Panc1 (cell line): ENCODE data around the gene DDX55. TPM values are rescaled to one million over a fixed set of nuclear protein-coding genes. Genes with fewer than 3 reads are reported as not detected.

ENCODE experiments used
- ATAC-seq: fragments of 200-7000 bp; cut with Tn5 transposase; 2 replicates; pipeline ENCODE4 v1.9.1; 2020; ENCODE audit warnings: mild to moderate bottlenecking, moderate library complexity
- BruUV-seq: library from RNA; stranded (reverse); fragments of 400-500 nt; replicated peaks from 2 replicates; lab custom pipeline; 2021; lab: Mats Ljungman, UMichigan
- CTCF ChIA-PET: fragments of 300-600 bp; sonication (Branson Sonifier 250); formaldehyde crosslinking; loops from one replicate; lab custom pipeline; 2022; ENCODE audit warnings: antibody characterized with exemption; lab: Charles Lee
- POLR2A ChIA-PET: fragments of 300-600 bp; sonication (Branson Sonifier 250); formaldehyde crosslinking; loops from one replicate; lab custom pipeline; 2022; ENCODE audit warnings: antibody characterized with exemption; lab: Charles Lee
- DNase-seq: peaks from one replicate; pipeline ENCODE4 v3.0.0-alpha.2; 2010; ENCODE audit warnings: low read depth, low spot score
- H3K27ac ChIP-seq: 2 replicates; pipeline ENCODE4 v1.5.1; 2011; ENCODE audit warnings: mild to moderate bottlenecking, low read length, inconsistent platforms
- H3K27me3 ChIP-seq: fragments of 200-500 bp; sonication (Bioruptor generic); 2 replicates; pipeline ENCODE4 v1.6.0; 2014; ENCODE audit warnings: low read length, inconsistent platforms; ENCODE audit not compliant: control insufficient read depth, insufficient read depth
- H3K36me3 ChIP-seq: fragments of 200-500 bp; sonication (Bioruptor generic); 2 replicates; pipeline ENCODE4 v1.5.1; 2014; ENCODE audit warnings: inconsistent platforms, mild to moderate bottlenecking, low read length, moderate library complexity; ENCODE audit not compliant: control insufficient read depth, insufficient read depth
- H3K4me1 ChIP-seq: 2 replicates; pipeline ENCODE4 v1.5.1; 2011; ENCODE audit warnings: inconsistent platforms, mild to moderate bottlenecking, low read length, moderate library complexity; ENCODE audit not compliant: control insufficient read depth, insufficient read depth
- H3K4me3 ChIP-seq, 2 experiments: 2 replicates each; pipeline ENCODE4 v1.5.1; 2011 to 2012; ENCODE audit warnings: low read depth in 2 of 2, low read length in 2 of 2, mild to moderate bottlenecking in 2 of 2, inconsistent platforms in 1 of 2, moderate library complexity in 1 of 2
- H3K9me3 ChIP-seq: fragments of 200-500 bp; sonication (Bioruptor generic); 2 replicates; pipeline ENCODE4 v1.5.1; 2014; ENCODE audit warnings: low read depth, mild to moderate bottlenecking, inconsistent platforms, low read length, moderate library complexity; ENCODE audit not compliant: control insufficient read depth, insufficient read depth
- POLR2AphosphoS5 ChIP-seq: IDR thresholded peaks from 2 replicates; pipeline ENCODE4 v1.6.1; 2012; ENCODE audit warnings: mild to moderate bottlenecking, low read depth, low read length, moderate library complexity
- SIN3A ChIP-seq: IDR thresholded peaks from 2 replicates; pipeline ENCODE4 v1.6.1; 2012; ENCODE audit warnings: low read depth, mild to moderate bottlenecking, low read length, moderate library complexity, borderline replicate concordance; ENCODE audit not compliant: insufficient read depth
- TCF7L2 ChIP-seq: IDR thresholded peaks from 2 replicates; pipeline ENCODE4 v1.6.1; 2011; ENCODE audit warnings: mild to moderate bottlenecking, low read depth, low read length, inconsistent platforms
- in situ Hi-C: cut with HindIII; loops from 2 replicates; pipeline ENCODE4 v1.10.0; 2016; ENCODE audit warnings: low sequenced_read_pairs, low pct_unique_long_range_greater_than_20kb
- intact Hi-C: fragments of 100-400 bp; cut with micrococcal nuclease; formaldehyde crosslinking; loops from one replicate; pipeline ENCODE4 v1.10.0; 2022; ENCODE audit not compliant: unreplicated experiment
- total RNA-seq: library from RNA; stranded (reverse); gene quantifications from one replicate; pipeline ENCODE4 v1.2.1, GENCODE V29; 2021; ENCODE audit not compliant: unreplicated experiment
- TF ChIP-seq, protein P1 (sequence below): fragments of 450-650 bp; IDR thresholded peaks from 2 replicates; pipeline ENCODE4 v1.5.1; 2017; ENCODE audit warnings: mild to moderate bottlenecking
- TF ChIP-seq, protein P2 (sequence below), 2 experiments: IDR thresholded peaks; 2 replicates each; pipeline ENCODE4 v1.6.1; 2011 to 2012; ENCODE audit warnings: low read depth in 2 of 2, control low read depth in 1 of 2, low read length in 1 of 2, mild to moderate bottlenecking in 1 of 2, moderate library complexity in 1 of 2; ENCODE audit not compliant: insufficient read depth in 1 of 2

Gene DDX55
- total RNA-seq, 1 experiment from 2014 or later, result 46.3 TPM

DNA sequence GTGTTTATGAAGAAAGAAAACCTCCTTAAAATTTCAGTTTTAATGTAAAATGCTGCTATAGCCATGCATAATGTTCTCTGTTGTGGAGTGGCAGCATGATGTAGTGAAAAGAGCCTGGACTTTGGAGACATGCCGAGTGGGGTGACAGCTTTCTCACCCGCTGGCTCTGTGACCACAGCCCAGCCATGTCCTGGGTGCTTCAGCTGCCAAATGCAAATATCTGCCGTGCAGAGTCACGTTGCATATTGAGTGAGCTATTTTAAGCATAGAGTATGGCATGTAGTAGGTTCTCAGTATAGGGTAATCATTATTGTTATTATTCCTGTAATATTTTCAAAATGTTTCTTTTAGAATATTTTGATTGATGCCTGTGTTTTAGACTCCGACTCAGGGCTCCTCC, 53.5 kb downstream of the DDX55 start:
- no peaks in the 10 kb centered on the region for H3K27me3 ChIP-seq
- POLR2A ChIA-PET, result no interaction called here
- BruUV-seq, result no TSS peak
- no peak overlapping the region for H3K27ac ChIP-seq
- intact Hi-C loops, result no loop called here
- DNase-seq, result no peak
- no peaks in the 10 kb centered on the region for H3K9me3 ChIP-seq
- CTCF ChIA-PET, result interaction anchor here (0.5 kb wide), 1 partner anchor 8 kb away, joined by 7 read pairs; no protein-coding TSS in a partner anchor
- in situ Hi-C loops, result no loop called here
- H3K4me1 ChIP-seq, result no peaks in the 10 kb centered on the region
- no peak overlapping the region for H3K4me3 ChIP-seq
- TF ChIP-seq TCF7L2 (no peak), POLR2AphosphoS5 (no peak), SIN3A (no peak)
- TF ChIP-seq, protein P1, sequence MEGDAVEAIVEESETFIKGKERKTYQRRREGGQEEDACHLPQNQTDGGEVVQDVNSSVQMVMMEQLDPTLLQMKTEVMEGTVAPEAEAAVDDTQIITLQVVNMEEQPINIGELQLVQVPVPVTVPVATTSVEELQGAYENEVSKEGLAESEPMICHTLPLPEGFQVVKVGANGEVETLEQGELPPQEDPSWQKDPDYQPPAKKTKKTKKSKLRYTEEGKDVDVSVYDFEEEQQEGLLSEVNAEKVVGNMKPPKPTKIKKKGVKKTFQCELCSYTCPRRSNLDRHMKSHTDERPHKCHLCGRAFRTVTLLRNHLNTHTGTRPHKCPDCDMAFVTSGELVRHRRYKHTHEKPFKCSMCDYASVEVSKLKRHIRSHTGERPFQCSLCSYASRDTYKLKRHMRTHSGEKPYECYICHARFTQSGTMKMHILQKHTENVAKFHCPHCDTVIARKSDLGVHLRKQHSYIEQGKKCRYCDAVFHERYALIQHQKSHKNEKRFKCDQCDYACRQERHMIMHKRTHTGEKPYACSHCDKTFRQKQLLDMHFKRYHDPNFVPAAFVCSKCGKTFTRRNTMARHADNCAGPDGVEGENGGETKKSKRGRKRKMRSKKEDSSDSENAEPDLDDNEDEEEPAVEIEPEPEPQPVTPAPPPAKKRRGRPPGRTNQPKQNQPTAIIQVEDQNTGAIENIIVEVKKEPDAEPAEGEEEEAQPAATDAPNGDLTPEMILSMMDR, result no peak
- TF ChIP-seq, protein P2, sequence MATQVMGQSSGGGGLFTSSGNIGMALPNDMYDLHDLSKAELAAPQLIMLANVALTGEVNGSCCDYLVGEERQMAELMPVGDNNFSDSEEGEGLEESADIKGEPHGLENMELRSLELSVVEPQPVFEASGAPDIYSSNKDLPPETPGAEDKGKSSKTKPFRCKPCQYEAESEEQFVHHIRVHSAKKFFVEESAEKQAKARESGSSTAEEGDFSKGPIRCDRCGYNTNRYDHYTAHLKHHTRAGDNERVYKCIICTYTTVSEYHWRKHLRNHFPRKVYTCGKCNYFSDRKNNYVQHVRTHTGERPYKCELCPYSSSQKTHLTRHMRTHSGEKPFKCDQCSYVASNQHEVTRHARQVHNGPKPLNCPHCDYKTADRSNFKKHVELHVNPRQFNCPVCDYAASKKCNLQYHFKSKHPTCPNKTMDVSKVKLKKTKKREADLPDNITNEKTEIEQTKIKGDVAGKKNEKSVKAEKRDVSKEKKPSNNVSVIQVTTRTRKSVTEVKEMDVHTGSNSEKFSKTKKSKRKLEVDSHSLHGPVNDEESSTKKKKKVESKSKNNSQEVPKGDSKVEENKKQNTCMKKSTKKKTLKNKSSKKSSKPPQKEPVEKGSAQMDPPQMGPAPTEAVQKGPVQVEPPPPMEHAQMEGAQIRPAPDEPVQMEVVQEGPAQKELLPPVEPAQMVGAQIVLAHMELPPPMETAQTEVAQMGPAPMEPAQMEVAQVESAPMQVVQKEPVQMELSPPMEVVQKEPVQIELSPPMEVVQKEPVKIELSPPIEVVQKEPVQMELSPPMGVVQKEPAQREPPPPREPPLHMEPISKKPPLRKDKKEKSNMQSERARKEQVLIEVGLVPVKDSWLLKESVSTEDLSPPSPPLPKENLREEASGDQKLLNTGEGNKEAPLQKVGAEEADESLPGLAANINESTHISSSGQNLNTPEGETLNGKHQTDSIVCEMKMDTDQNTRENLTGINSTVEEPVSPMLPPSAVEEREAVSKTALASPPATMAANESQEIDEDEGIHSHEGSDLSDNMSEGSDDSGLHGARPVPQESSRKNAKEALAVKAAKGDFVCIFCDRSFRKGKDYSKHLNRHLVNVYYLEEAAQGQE (IDR thresholded peaks at IDR 0.05; ENCODE audit: insufficient read depth in 1 of 2, low read depth in 2 of 2, low read length in 1 of 2), result no peak
- peaks cover 5% of the 10 kb centered on the region; the same call in 1 of the 2 replicates for H3K36me3 ChIP-seq
- ATAC-seq, result no peak

DNA sequence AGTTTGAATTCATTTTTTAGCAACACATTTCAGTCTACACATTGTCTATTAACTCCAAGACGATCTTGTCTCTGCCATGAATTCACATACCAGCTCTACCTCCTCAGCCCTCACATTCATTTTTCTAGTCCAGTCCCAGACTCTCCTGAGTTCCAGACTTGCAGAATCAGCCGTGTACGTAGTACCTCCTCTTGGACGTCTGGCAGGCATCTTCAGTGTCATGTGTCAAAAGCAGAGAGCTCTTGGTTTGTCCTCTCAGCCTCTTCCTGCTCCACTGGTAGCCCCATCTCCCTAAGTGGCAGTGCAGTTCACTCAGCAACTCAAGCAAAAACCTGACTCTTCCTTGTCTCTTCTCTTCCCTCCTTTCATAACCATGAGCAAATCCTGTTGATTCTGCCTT, 54.5 kb downstream of the DDX55 start:
- BruUV-seq, result no TSS peak
- no peak overlapping the region for H3K27ac ChIP-seq
- H3K36me3 ChIP-seq, result peaks cover 5% of the 10 kb centered on the region; the same call in 1 of the 2 replicates
- no peak for DNase-seq
- no peaks in the 10 kb centered on the region for H3K9me3 ChIP-seq
- in situ Hi-C loops, result no loop called here
- no peaks in the 10 kb centered on the region for H3K4me1 ChIP-seq
- intact Hi-C loops, result no loop called here
- ChIA-PET CTCF (no interaction called here), POLR2A (no interaction called here)
- no peak for ATAC-seq
- H3K4me3 ChIP-seq, result no peak overlapping the region
- no peaks in the 10 kb centered on the region for H3K27me3 ChIP-seq
- TF ChIP-seq, protein P2 (IDR thresholded peaks at IDR 0.05; ENCODE audit: insufficient read depth in 1 of 2, low read depth in 2 of 2, low read length in 1 of 2), result no peak
- no peak for TF ChIP-seq SIN3A
- TF ChIP-seq TCF7L2, result no peak
